ENCODE measurements around the gene SLC22A23.

SLC22A23 gene

DNA sequence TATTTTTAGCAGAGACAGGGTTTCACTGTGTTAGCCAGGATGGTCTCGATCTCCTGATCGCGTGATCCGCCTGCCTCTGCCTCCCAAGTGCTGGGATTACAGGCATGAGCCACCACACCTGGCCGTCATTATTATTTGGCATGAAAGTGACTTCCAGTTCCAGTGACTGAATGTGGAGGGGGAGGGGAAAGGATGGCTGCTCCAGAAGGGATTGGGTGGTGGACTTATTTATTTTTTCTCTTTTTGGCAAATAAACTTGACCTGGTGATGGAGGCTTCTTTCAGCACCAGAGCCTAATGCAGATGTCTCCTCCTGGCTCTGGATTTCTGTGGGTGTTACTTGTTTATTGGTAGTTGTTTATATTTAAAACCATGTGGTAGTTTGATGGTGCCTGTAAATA lies 16.9 kb upstream of the SLC22A23 start:
- TF ChIP-seq, protein P1, sequence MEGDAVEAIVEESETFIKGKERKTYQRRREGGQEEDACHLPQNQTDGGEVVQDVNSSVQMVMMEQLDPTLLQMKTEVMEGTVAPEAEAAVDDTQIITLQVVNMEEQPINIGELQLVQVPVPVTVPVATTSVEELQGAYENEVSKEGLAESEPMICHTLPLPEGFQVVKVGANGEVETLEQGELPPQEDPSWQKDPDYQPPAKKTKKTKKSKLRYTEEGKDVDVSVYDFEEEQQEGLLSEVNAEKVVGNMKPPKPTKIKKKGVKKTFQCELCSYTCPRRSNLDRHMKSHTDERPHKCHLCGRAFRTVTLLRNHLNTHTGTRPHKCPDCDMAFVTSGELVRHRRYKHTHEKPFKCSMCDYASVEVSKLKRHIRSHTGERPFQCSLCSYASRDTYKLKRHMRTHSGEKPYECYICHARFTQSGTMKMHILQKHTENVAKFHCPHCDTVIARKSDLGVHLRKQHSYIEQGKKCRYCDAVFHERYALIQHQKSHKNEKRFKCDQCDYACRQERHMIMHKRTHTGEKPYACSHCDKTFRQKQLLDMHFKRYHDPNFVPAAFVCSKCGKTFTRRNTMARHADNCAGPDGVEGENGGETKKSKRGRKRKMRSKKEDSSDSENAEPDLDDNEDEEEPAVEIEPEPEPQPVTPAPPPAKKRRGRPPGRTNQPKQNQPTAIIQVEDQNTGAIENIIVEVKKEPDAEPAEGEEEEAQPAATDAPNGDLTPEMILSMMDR (IDR thresholded peaks at IDR 0.05; ENCODE audit: low read depth, low read length), result no peak
- H3K4me3 ChIP-seq (ENCODE audit: low read depth, low read length), result no peak overlapping the region

- TF ChIP-seq, protein P1 (IDR thresholded peaks at IDR 0.05; ENCODE audit: low read depth, low read length), result no peak
- H3K4me3 ChIP-seq (ENCODE audit: low read depth, low read length), result no peak overlapping the region
Measured at GRCh38 chr6:3471711-3472110, 14.9 kb upstream of the SLC22A23 start.

- TF ChIP-seq, protein P1 (IDR thresholded peaks at IDR 0.05; ENCODE audit: low read depth, low read length), result no peak
- H3K4me3 ChIP-seq (ENCODE audit: low read depth, low read length), result no peak overlapping the region
Measured at GRCh38 chr6:3471286-3471685, 14.4 kb upstream of the SLC22A23 start.

DNA sequence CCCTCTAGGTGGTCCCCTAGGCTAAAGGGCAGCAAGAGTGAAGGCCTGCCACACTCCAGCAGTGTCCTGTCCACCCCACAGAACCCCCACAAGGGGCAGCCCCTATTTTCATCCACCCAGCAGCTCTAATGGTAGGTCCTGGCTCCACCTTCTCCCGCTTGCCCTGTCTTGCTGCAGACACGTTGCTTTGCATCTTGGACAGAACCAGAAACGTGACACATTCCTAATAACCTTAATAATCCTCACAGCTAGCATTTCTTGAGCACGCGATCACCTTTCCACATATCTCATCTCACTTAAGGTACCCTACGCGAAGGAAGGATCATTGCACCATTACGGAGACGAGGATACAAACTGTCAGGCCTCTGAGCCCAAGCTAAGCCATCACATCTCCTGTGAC lies 11.7 kb upstream of the SLC22A23 start:
- TF ChIP-seq, protein P1 (IDR thresholded peaks at IDR 0.05; ENCODE audit: low read depth, low read length), result no peak
- no peak overlapping the region for H3K4me3 ChIP-seq (ENCODE audit: low read depth, low read length)

- TF ChIP-seq, protein P1 (IDR thresholded peaks at IDR 0.05; ENCODE audit: low read depth, low read length), result no peak
- no peak overlapping the region for H3K4me3 ChIP-seq (ENCODE audit: low read depth, low read length)
Measured at GRCh38 chr6:3467996-3468395, 11.1 kb upstream of the SLC22A23 start.

GRCh38 chr6:3466488-3467219 lies 9.8 kb upstream of the SLC22A23 start:
- TF ChIP-seq, protein P1 (IDR thresholded peaks at IDR 0.05; ENCODE audit: low read depth, low read length), result no peak
- H3K4me3 ChIP-seq (ENCODE audit: low read depth, low read length), result no peak overlapping the region

DNA sequence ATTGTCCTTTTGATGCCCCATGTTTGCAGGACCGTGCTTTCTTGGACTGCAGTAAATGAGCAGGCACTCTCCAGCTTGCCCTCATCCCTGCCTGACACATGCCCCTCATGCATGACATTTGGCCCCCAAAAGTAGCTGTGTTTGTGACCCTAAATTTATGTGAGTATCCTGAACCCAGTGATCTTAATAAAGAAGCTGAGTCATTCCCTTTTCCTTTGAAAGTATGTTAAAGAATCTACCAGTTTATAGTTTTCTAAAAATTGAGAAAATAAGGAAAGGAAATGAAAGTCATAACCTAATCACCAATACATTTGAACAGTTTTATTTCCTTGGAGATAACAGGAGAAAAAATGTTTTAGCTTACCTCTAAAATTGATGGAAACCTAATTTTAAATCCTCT lies 3.4 kb upstream of the SLC22A23 start:
- TF ChIP-seq, protein P1 (IDR thresholded peaks at IDR 0.05; ENCODE audit: low read depth, low read length), result no peak

More for the DNA sequence above, 3.4 kb upstream of the SLC22A23 start:
- no peak overlapping the region for H3K4me3 ChIP-seq (ENCODE audit: low read depth, low read length)

Data from WI38 (cell line).